GM10248 (cell line): ENCODE data around the gene CLRN1.

Experiments used
- CTCF ChIA-PET: fragments of 300-600 bp; sonication (Branson Sonifier 250); formaldehyde crosslinking; extraction: SDS; loops from one replicate; lab custom pipeline; 2021; ENCODE audit warnings: antibody characterized with exemption; lab: Yijun Ruan, JAX
- POLR2A ChIA-PET: fragments of 350-650 bp; sonication (Branson Sonifier 250); formaldehyde crosslinking; extraction: SDS; loops from one replicate; lab custom pipeline; 2020; ENCODE audit warnings: antibody characterized with exemption; lab: Yijun Ruan, JAX
- DNase-seq: peaks from one replicate; pipeline ENCODE4 v3.0.0; 2012; ENCODE audit errors: extremely low spot score
- TF ChIP-seq, protein P1 (sequence below): IDR thresholded peaks from 2 replicates; pipeline ENCODE4 v1.5.1; 2012; ENCODE audit warnings: mild to moderate bottlenecking, low read depth; ENCODE audit errors: extremely low read depth, missing control alignments, control extremely low read depth

The CLRN1 gene

GRCh38 chr3:150877303-150877702, 95.2 kb downstream of the CLRN1 start:
- DNase-seq, result no peak
- ChIA-PET POLR2A (no interaction called here), CTCF (interaction anchor here (1.1 to 1.6 kb wide), 3 partner anchors 19 to 156 kb away, joined by 3 to 4 read pairs (median 3); no protein-coding TSS in a partner anchor)
- TF ChIP-seq, protein P1, sequence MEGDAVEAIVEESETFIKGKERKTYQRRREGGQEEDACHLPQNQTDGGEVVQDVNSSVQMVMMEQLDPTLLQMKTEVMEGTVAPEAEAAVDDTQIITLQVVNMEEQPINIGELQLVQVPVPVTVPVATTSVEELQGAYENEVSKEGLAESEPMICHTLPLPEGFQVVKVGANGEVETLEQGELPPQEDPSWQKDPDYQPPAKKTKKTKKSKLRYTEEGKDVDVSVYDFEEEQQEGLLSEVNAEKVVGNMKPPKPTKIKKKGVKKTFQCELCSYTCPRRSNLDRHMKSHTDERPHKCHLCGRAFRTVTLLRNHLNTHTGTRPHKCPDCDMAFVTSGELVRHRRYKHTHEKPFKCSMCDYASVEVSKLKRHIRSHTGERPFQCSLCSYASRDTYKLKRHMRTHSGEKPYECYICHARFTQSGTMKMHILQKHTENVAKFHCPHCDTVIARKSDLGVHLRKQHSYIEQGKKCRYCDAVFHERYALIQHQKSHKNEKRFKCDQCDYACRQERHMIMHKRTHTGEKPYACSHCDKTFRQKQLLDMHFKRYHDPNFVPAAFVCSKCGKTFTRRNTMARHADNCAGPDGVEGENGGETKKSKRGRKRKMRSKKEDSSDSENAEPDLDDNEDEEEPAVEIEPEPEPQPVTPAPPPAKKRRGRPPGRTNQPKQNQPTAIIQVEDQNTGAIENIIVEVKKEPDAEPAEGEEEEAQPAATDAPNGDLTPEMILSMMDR, result no peak

GRCh38 chr3:150876611-150877265, 95.8 kb downstream of the CLRN1 start:
- DNase-seq, result no peak
- TF ChIP-seq, protein P1, result no peak
- ChIA-PET CTCF (interaction anchor here (1.1 to 1.4 kb wide), 2 partner anchors 20 to 156 kb away, joined by 3 to 4 read pairs; no protein-coding TSS in a partner anchor), POLR2A (no interaction called here)
